Measurements from ENCODE around the gene PYCR2. TPM values are rescaled to one million over a fixed set of nuclear protein-coding genes. Genes with fewer than 3 reads are reported as not detected.
"Not testable (repeated sequence)": the region's sequence is repeated elsewhere in the genome, so short reads cannot be mapped to it uniquely, and the experiment has no call there.

The PYCR2 gene
- total RNA-seq, 1 donor from 2014 or later: 109 TPM

DNA sequence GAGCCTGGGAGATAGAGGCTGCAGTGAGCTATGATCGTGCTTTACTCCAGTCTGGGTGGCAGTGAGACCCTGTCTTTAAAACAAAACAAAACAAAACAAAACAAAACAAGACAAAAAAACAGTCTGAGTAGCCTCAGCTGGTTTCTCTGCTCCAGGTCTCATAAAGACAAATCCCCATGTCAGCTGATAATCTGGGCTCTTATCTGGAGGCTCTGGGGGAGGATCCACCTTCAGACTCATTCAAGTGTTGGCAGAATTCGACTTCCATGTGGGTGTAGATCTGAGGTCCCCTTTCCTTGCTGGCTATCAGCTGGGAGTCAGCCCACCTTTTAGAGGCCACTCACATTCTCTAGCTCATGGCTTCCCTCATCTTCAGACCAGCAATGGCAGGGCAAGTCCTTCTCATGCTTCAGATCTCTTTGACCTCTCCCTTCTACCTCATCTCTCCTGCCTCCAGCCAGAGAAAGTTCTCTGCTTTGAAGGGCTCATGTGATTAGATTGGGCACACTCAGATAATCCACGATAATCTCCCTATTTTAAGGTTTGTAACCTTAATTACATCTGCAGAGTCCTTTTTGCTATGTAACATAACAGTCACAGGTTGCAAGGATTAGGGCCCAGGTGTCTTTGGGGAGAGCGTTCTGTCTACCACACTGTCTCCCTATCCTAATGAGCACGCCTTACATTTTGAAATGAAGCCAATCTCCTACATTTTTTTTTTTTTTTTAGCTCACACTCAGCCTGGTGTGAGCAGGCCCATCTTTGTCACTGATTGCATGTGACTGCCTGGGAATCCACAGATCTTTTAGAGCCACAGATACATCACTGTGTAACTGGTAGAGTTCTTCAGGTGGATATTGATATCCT lies 7.5 kb upstream of the PYCR2 start:
- Mint-ChIP-seq H3K4me3 (no peak overlapping the region), H3K27me3 (no peaks in the 10 kb centered on the region), H3K4me1 (no peaks in the 10 kb centered on the region), H3K9me3 (no peaks in the 10 kb centered on the region), H3K27ac (no peak overlapping the region), H3K36me3 (ENCODE audit: low read depth) (no peaks in the 10 kb centered on the region)
- no peak for DNase-seq
- no peak for ATAC-seq (ENCODE audit: low read depth)
- ChIA-PET POLR2A (interaction anchor here (0.7 kb wide), 1 partner anchor 439 kb away, joined by 4 read pairs; no protein-coding TSS in a partner anchor), CTCF (no interaction called here)
- intact Hi-C loops (cut with micrococcal nuclease): no loop called here
- TF ChIP-seq, protein P1, sequence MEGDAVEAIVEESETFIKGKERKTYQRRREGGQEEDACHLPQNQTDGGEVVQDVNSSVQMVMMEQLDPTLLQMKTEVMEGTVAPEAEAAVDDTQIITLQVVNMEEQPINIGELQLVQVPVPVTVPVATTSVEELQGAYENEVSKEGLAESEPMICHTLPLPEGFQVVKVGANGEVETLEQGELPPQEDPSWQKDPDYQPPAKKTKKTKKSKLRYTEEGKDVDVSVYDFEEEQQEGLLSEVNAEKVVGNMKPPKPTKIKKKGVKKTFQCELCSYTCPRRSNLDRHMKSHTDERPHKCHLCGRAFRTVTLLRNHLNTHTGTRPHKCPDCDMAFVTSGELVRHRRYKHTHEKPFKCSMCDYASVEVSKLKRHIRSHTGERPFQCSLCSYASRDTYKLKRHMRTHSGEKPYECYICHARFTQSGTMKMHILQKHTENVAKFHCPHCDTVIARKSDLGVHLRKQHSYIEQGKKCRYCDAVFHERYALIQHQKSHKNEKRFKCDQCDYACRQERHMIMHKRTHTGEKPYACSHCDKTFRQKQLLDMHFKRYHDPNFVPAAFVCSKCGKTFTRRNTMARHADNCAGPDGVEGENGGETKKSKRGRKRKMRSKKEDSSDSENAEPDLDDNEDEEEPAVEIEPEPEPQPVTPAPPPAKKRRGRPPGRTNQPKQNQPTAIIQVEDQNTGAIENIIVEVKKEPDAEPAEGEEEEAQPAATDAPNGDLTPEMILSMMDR (IDR thresholded peaks at IDR 0.05): no peak

DNA sequence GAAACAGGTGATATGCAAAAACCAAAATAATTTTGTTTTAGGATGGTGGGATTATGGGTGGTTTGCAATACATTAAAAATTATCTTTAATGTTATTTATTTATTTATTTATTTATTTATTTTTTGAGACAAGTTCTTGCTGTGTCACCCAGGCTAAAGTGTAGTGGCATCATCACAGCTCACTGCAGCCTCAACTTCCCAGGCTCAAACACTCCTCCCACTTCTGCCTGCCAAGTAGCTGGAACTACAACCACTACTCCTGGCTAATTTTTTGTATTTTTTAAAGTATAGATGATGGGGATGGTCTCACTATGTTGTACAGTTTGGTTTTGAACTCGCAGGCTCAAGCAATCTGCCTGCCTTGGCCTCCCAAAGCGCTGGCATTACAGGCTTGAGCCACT lies 6.5 kb upstream of the PYCR2 start:
- no peak overlapping the region for H3K4me3 Mint-ChIP-seq
- no peaks in the 10 kb centered on the region for H3K4me1 Mint-ChIP-seq
- H3K36me3 Mint-ChIP-seq (ENCODE audit: low read depth): no peaks in the 10 kb centered on the region
- DNase-seq (no peak), ATAC-seq (ENCODE audit: low read depth) (no peak)
- TF ChIP-seq, protein P1 (IDR thresholded peaks at IDR 0.05): no peak
- CTCF ChIA-PET: no interaction called here
- POLR2A ChIA-PET: interaction anchor here (1.6 kb wide), 1 partner anchor 450 kb away, joined by 10 read pairs; no protein-coding TSS in a partner anchor
- H3K27me3 Mint-ChIP-seq: no peaks in the 10 kb centered on the region
- H3K27ac Mint-ChIP-seq: no peak overlapping the region
- H3K9me3 Mint-ChIP-seq: no peaks in the 10 kb centered on the region
- intact Hi-C loops (cut with micrococcal nuclease): no loop called here

DNA sequence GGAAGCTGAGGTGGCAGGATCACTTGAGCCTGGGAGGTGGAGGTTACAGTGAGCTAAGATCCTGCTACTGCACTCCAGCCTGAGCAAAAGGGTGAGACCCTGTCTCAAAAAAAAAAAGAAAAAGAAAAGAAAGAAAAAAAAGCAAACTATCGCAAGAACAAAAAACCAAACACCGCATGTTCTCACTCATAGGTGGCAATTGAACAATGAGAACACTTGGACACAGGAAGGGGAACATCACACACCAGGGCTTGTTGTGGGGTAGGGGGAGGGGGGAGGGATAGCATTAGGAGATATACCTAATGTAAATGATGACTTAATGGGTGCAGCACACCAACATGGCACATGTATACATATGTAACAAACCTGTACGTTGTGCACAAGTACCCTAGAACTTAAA lies 5.4 kb upstream of the PYCR2 start:
- H3K9me3 Mint-ChIP-seq; ATAC-seq (ENCODE audit: low read depth); H3K4me3 Mint-ChIP-seq; CTCF ChIA-PET; H3K36me3 Mint-ChIP-seq (ENCODE audit: low read depth); DNase-seq; H3K27ac Mint-ChIP-seq; H3K27me3 Mint-ChIP-seq; H3K4me1 Mint-ChIP-seq: not testable (repeated sequence)
- intact Hi-C loops (cut with micrococcal nuclease): loop anchor here (10.0 kb wide), 1 partner anchor 275 kb away; the partner anchor contains the start of gene ENAH
- POLR2A ChIA-PET: interaction anchor here (0.7 to 1.6 kb wide), 3 partner anchors 9 to 449 kb away, joined by 3 to 10 read pairs (median 5); no protein-coding TSS in a partner anchor

DNA sequence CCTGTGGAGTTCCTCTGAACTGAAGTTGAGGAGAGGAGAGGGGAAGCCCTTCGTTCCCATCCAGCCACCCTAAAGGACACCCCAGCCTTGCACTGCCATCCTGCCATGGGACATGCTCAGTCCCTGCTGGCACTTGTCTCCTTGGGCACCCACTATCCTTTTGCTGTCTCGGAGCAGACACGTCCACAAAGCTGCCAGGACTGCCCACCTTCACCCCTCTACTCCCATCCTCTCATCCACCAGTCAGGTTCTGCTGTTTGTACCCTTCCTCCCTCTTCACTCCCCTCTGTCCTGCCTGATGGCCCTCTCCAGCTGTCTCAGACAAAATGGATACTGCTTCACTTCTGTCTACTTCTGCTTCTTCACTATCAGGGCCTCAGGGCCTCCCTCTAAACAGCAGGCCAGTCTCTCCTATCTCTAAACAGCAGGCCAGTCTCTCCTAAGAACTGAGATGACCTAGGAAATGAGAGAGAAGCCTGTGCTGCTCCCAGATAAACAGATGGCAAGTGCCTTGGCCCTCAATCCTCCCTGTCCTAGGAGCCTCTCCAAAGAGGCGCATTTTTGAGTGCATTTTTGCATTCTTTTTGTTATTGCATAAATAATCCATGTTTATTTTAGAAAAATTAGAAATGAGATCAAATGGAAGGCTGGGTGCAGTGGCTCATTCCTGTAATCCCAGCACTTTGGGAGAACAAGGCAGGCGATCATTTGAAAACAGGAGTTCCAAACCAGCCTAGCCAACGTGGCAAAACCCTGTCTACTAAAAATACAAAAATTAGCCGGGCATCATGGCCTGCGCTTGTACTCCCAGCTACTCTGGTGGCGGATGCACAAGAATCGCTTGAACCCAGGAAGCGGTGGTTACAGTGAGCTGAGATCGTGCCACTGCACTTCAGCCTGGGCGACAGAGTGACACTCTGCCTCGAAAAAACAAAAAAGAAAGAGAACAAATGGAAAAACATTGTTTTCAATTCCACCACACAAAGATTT lies 4.4 kb upstream of the PYCR2 start:
- Mint-ChIP-seq H3K27ac (no peak overlapping the region), H3K36me3 (ENCODE audit: low read depth) (peaks cover 6% of the 10 kb centered on the region), H3K9me3 (no peaks in the 10 kb centered on the region), H3K27me3 (no peaks in the 10 kb centered on the region), H3K4me1 (peaks cover 8% of the 10 kb centered on the region), H3K4me3 (no peak overlapping the region)
- ChIA-PET POLR2A (interaction anchor here (0.7 kb wide), 1 partner anchor 49 kb away, joined by 3 read pairs; no protein-coding TSS in a partner anchor), CTCF (no interaction called here)
- no peak for ATAC-seq (ENCODE audit: low read depth)
- intact Hi-C loops (cut with micrococcal nuclease): loop anchor here (10.0 kb wide), 1 partner anchor 274 kb away; the partner anchor contains the start of gene ENAH
- DNase-seq: no peak
- TF ChIP-seq, protein P1 (IDR thresholded peaks at IDR 0.05): no peak

DNA sequence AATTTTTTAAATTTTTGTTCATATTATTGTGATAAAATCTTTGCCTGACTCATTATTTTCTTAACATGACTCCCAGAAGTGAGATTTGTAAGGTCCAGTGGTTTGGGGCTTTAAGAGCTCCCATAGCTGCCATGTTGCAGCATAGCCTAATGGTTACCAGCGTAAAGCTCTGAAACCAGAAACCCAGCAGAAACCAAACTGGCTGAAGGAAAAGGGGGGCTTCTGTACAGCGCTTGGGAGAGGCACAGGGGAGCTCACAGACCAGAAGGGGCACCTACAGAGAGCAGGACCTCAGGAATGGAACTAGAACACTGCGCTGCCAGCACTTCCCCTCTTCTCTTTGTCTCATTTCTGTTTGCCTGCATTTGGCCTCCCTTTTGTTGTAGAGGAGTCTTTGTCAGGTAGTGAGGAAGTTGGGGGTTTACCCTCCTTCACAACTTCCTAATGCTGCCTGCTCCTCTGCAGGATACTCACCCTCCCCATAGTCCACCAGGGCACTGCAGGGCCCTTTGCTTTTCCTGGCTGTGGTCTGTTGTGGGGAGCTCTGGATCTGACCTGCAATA lies 2.6 kb upstream of the PYCR2 start:
- H3K4me3 Mint-ChIP-seq: no peak overlapping the region
- CTCF ChIA-PET: no interaction called here
- H3K9me3 Mint-ChIP-seq: no peaks in the 10 kb centered on the region
- ATAC-seq (ENCODE audit: low read depth) (no peak), DNase-seq (no peak)
- H3K4me1 Mint-ChIP-seq: peaks cover 20% of the 10 kb centered on the region
- TF ChIP-seq, protein P1 (IDR thresholded peaks at IDR 0.05): no peak
- H3K27ac Mint-ChIP-seq: no peak overlapping the region
- no peaks in the 10 kb centered on the region for H3K27me3 Mint-ChIP-seq
- peaks cover 17% of the 10 kb centered on the region for H3K36me3 Mint-ChIP-seq (ENCODE audit: low read depth)
- intact Hi-C loops (cut with micrococcal nuclease): loop anchor here (10.0 kb wide), 1 partner anchor 272 kb away; the partner anchor contains the start of gene ENAH
- POLR2A ChIA-PET: no interaction called here

Measured in activated B cell treated with CpG ODN at 0.5 μM for 24 hours (primary cell).